HEK293 (cell line): ENCODE measurements around the gene NONO.

Experiments used
- HOXA7 ChIP-seq: sonication (generic); formaldehyde crosslinking; IDR thresholded peaks from 2 replicates; pipeline ENCODE4 v1.8.1; 2022; ENCODE audit warnings: missing genetic modification reagents, borderline replicate concordance
- KLF10 ChIP-seq: fragments of 450-650 bp; IDR thresholded peaks from 2 replicates; pipeline ENCODE4 v1.5.1; 2018; ENCODE audit warnings: missing biosample characterization, mild to moderate bottlenecking, missing genetic modification characterization
- MEIS1 ChIP-seq: sonication (generic); formaldehyde crosslinking; IDR thresholded peaks from 2 replicates; pipeline ENCODE4 v1.8.1; 2022; ENCODE audit warnings: missing genetic modification reagents, mild to moderate bottlenecking, borderline replicate concordance
- MYNN ChIP-seq: fragments of 450-650 bp; formaldehyde crosslinking; IDR thresholded peaks from 2 replicates; pipeline ENCODE4 v1.5.1; 2016; ENCODE audit warnings: missing biosample characterization, missing genetic modification characterization, borderline replicate concordance
- SCRT2 ChIP-seq: fragments of 450-650 bp; formaldehyde crosslinking; IDR thresholded peaks from 2 replicates; pipeline ENCODE4 v1.5.1; 2016; ENCODE audit warnings: missing biosample characterization, missing genetic modification characterization
- TCF7L2 ChIP-seq: IDR thresholded peaks from 2 replicates; pipeline ENCODE4 v1.6.1; 2011; ENCODE audit warnings: low read depth, mild to moderate bottlenecking, inconsistent platforms, low read length, moderate library complexity, borderline replicate concordance
- ZBTB17 ChIP-seq: fragments of 450-650 bp; formaldehyde crosslinking; IDR thresholded peaks from 2 replicates; pipeline ENCODE4 v1.5.1; 2016; ENCODE audit warnings: missing biosample characterization, missing genetic modification characterization
- ZBTB21 ChIP-seq: fragments of 450-650 bp; formaldehyde crosslinking; IDR thresholded peaks from 2 replicates; pipeline ENCODE4 v1.5.1; 2017; ENCODE audit warnings: missing biosample characterization, missing genetic modification characterization
- ZBTB48 ChIP-seq: fragments of 450-650 bp; formaldehyde crosslinking; IDR thresholded peaks from 2 replicates; pipeline ENCODE4 v1.5.1; 2016; ENCODE audit warnings: missing biosample characterization, missing genetic modification characterization
- ZBTB6 ChIP-seq: fragments of 450-650 bp; formaldehyde crosslinking; IDR thresholded peaks from 2 replicates; pipeline ENCODE4 v1.5.1; 2017; ENCODE audit warnings: missing biosample characterization, missing genetic modification characterization
- ZEB2 ChIP-seq: fragments of 450-650 bp; formaldehyde crosslinking; IDR thresholded peaks from 2 replicates; pipeline ENCODE4 v1.5.1; 2016; ENCODE audit warnings: missing biosample characterization, missing genetic modification characterization
- ZIC2 ChIP-seq: fragments of 450-650 bp; formaldehyde crosslinking; IDR thresholded peaks from 2 replicates; pipeline ENCODE4 v1.5.1; 2016; ENCODE audit warnings: missing biosample characterization, missing genetic modification characterization
- ZNF133 ChIP-seq: fragments of 450-650 bp; formaldehyde crosslinking; IDR thresholded peaks from 2 replicates; pipeline ENCODE4 v1.5.1; 2016; ENCODE audit warnings: missing biosample characterization, missing genetic modification characterization
- ZNF138 ChIP-seq: fragments of 450-650 bp; formaldehyde crosslinking; IDR thresholded peaks from 2 replicates; pipeline ENCODE4 v1.5.1; 2016; ENCODE audit warnings: missing biosample characterization, missing genetic modification characterization, borderline replicate concordance
- ZNF140 ChIP-seq: fragments of 450-650 bp; formaldehyde crosslinking; IDR thresholded peaks from 2 replicates; pipeline ENCODE4 v1.5.1; 2016; ENCODE audit warnings: missing biosample characterization, missing genetic modification characterization
- ZNF146 ChIP-seq: fragments of 450-650 bp; formaldehyde crosslinking; IDR thresholded peaks from 2 replicates; pipeline ENCODE4 v1.5.1; 2016; ENCODE audit warnings: missing biosample characterization, missing genetic modification characterization
- ZNF175 ChIP-seq: fragments of 450-650 bp; formaldehyde crosslinking; IDR thresholded peaks from 2 replicates; pipeline ENCODE4 v1.5.1; 2016; ENCODE audit warnings: missing biosample characterization, missing genetic modification characterization
- ZNF18 ChIP-seq: fragments of 450-650 bp; formaldehyde crosslinking; IDR thresholded peaks from 2 replicates; pipeline ENCODE4 v1.5.1; 2016; ENCODE audit warnings: missing biosample characterization, missing genetic modification characterization
- ZNF223 ChIP-seq: fragments of 450-650 bp; formaldehyde crosslinking; IDR thresholded peaks from 2 replicates; pipeline ENCODE4 v1.5.1; 2016; ENCODE audit warnings: missing biosample characterization, missing genetic modification characterization
- ZNF280C ChIP-seq: fragments of 450-650 bp; formaldehyde crosslinking; IDR thresholded peaks from 2 replicates; pipeline ENCODE4 v1.5.1; 2016; ENCODE audit warnings: missing biosample characterization, missing genetic modification characterization
- ZNF292 ChIP-seq: fragments of 450-650 bp; formaldehyde crosslinking; IDR thresholded peaks from 2 replicates; pipeline ENCODE4 v1.5.1; 2016; ENCODE audit warnings: low read depth, missing biosample characterization, missing genetic modification characterization, borderline replicate concordance
- ZNF362 ChIP-seq: fragments of 450-650 bp; formaldehyde crosslinking; IDR thresholded peaks from 2 replicates; pipeline ENCODE4 v1.5.1; 2016; ENCODE audit warnings: missing biosample characterization, missing genetic modification characterization
- ZNF513 ChIP-seq: fragments of 450-650 bp; IDR thresholded peaks from 2 replicates; pipeline ENCODE4 v1.5.1; 2018; ENCODE audit warnings: missing biosample characterization, missing genetic modification characterization
- ZNF529 ChIP-seq: fragments of 450-650 bp; formaldehyde crosslinking; IDR thresholded peaks from 2 replicates; pipeline ENCODE4 v1.5.1; 2017; ENCODE audit warnings: missing genetic modification characterization, missing biosample characterization; ENCODE audit not compliant: insufficient replicate concordance
- ZNF555 ChIP-seq: fragments of 450-650 bp; formaldehyde crosslinking; conservative IDR thresholded peaks from 2 replicates; pipeline ENCODE4 v1.5.1; 2017; ENCODE audit warnings: missing biosample characterization, mild to moderate bottlenecking, missing genetic modification characterization, inconsistent platforms
- ZNF585B ChIP-seq: fragments of 450-650 bp; formaldehyde crosslinking; IDR thresholded peaks from 2 replicates; pipeline ENCODE4 v1.5.1; 2016; ENCODE audit warnings: missing biosample characterization, missing genetic modification characterization
- ZNF626 ChIP-seq: fragments of 450-650 bp; sonication (Bioruptor Pico); formaldehyde crosslinking; IDR thresholded peaks from 2 replicates; pipeline ENCODE4 v1.5.1; 2018; ENCODE audit warnings: missing biosample characterization, missing genetic modification characterization, inconsistent platforms
- ZNF76 ChIP-seq: fragments of 450-650 bp; formaldehyde crosslinking; IDR thresholded peaks from 2 replicates; pipeline ENCODE4; 2016; ENCODE audit warnings: low read depth, missing biosample characterization, missing genetic modification characterization, borderline replicate concordance
- ZNF837 ChIP-seq: fragments of 450-650 bp; formaldehyde crosslinking; IDR thresholded peaks from 2 replicates; pipeline ENCODE4 v1.5.1; 2016; ENCODE audit warnings: missing biosample characterization, missing genetic modification characterization
- ZSCAN5A ChIP-seq: fragments of 450-650 bp; formaldehyde crosslinking; IDR thresholded peaks from 2 replicates; pipeline ENCODE4 v1.5.1; 2016; ENCODE audit warnings: missing biosample characterization, missing genetic modification characterization

Gene NONO

GRCh38 chrX:71254092-71254963, 29.1 kb upstream of the NONO start, which contains the start of gene ZMYM3 (continued):
- TF ChIP-seq KLF10, result peak; percentile 95
- TF ChIP-seq ZNF837, result no peak
- no peak for TF ChIP-seq ZNF626 (tag by site-specific recombination)
- TF ChIP-seq ZBTB48 (tag by site-specific recombination), result 0 out of 2 replicates have a peak, but pooled peaks have one; percentile 14
- TF ChIP-seq TCF7L2, result no peak
- TF ChIP-seq ZNF76 (tag by site-specific recombination), result peak; percentile 85
- TF ChIP-seq ZNF362 (tag by site-specific recombination), result no peak
- TF ChIP-seq ZNF133 (tag by site-specific recombination), result no peak
- no peak for TF ChIP-seq ZNF18 (tag by site-specific recombination)
- TF ChIP-seq ZSCAN5A, result peak; percentile 60; the same call in 1 of the 2 replicates
- TF ChIP-seq ZNF138 (tag by site-specific recombination), result no peak
- no peak for TF ChIP-seq ZNF555 (tag by site-specific recombination)
- TF ChIP-seq ZNF175 (tag by site-specific recombination), result no peak
- TF ChIP-seq ZBTB17, result no peak; the same call in 1 of the 2 replicates
- TF ChIP-seq SCRT2, result no peak
- TF ChIP-seq ZBTB6, result peak; percentile 91
- TF ChIP-seq MYNN (tag by site-specific recombination), result no peak
- TF ChIP-seq HOXA7 (CRISPR knock-in tag), result no peak
- no peak for TF ChIP-seq ZNF146
- TF ChIP-seq MEIS1 (CRISPR knock-in tag), result no peak
- TF ChIP-seq ZNF292 (tag by site-specific recombination), result no peak
- no peak for TF ChIP-seq ZNF585B (tag by site-specific recombination)
- TF ChIP-seq ZNF529, result no peak
- TF ChIP-seq ZBTB21, result no peak
- no peak for TF ChIP-seq ZNF513
- no peak for TF ChIP-seq ZNF280C
- no peak for TF ChIP-seq ZNF140 (tag by site-specific recombination)
- TF ChIP-seq ZNF223 (tag by site-specific recombination), result no peak
- peak; percentile 52 for TF ChIP-seq ZIC2
- TF ChIP-seq ZEB2 (tag by site-specific recombination), result peak; percentile 77
